Transverse colon (tissue), 4 donors: ENCODE results near the gene CDC14B. TPM values are rescaled to one million over a fixed set of nuclear protein-coding genes. Genes with fewer than 3 reads are reported as not detected.

ENCODE experiments used
- DNase-seq: peaks from one replicate; pipeline ENCODE4 v3.0.0-alpha.2; 2019
- H3K27ac ChIP-seq, 4 donors: fragments of 200-600 bp; sonication (generic); 2 replicates each; pipeline ENCODE4 v1.5.1; 2016 to 2018; ENCODE audit warnings: inconsistent platforms in 4 of 4
- H3K27me3 ChIP-seq: fragments of 200-600 bp; sonication (generic); 2 replicates; pipeline ENCODE4 v1.5.1; 2017; ENCODE audit warnings: inconsistent platforms
- H3K36me3 ChIP-seq, 4 donors: fragments of 200-600 bp; sonication (generic); 2 replicates each; pipeline ENCODE4 v1.5.1; 2017 to 2019; ENCODE audit warnings: inconsistent platforms in 4 of 4
- H3K4me1 ChIP-seq, 4 donors: fragments of 200-600 bp; sonication (generic); 2 replicates each; pipeline ENCODE4 v1.5.1; 2017 to 2020; ENCODE audit warnings: inconsistent platforms in 4 of 4
- H3K4me3 ChIP-seq, 4 donors: fragments of 200-600 bp; sonication (generic); 1 replicate in 1 of 4; 2 replicates in 3 of 4; pipeline versions ENCODE4 v1.5.1 to v1.6.1; 2017 to 2019; ENCODE audit warnings: inconsistent platforms in 4 of 4
- H3K9me3 ChIP-seq, 2 donors: fragments of 200-600 bp; sonication (generic); 2 replicates each; pipeline ENCODE4 v1.5.1; 2017 to 2019; ENCODE audit warnings: inconsistent platforms in 2 of 2
- EP300 ChIP-seq: sonication (generic); formaldehyde crosslinking; IDR thresholded peaks from one replicate; pipeline ENCODE4 v1.6.1; 2017; ENCODE audit warnings: antibody characterized with exemption, low read depth
- POLR2A ChIP-seq: fragments of 450-650 bp; IDR thresholded peaks from one replicate; pipeline ENCODE4 v1.6.1; 2016; ENCODE audit warnings: antibody characterized with exemption, mild to moderate bottlenecking, moderate library complexity
- POLR2AphosphoS5 ChIP-seq, 3 donors: sonication (generic); formaldehyde crosslinking; IDR thresholded peaks; one replicate each; pipeline ENCODE4 v1.6.1; 2016; ENCODE audit warnings: antibody characterized with exemption in 3 of 3
- WGBS, 2 donors: methylation state at CpG; one replicate each; pipeline ENCODE4 v1.1.5; 2018; ENCODE audit warnings: low coverage in 1 of 2; 5-methylcytosine and 5-hydroxymethylcytosine counted together
- in situ Hi-C, 4 donors: fragments of 200-750 bp; cut with MboI; loops; one replicate each; pipeline versions ENCODE4 v1.15.0 to v1.15.1; 2017; ENCODE audit warnings: low sequenced_read_pairs in 3 of 4, low pct_ligation_motif_present in 1 of 4, low pct_unique_long_range_greater_than_20kb in 1 of 4
- intact Hi-C: fragments of 100-400 bp; cut with DNase I; formaldehyde crosslinking; loops from one replicate; pipeline ENCODE4 v1.15.1; 2023; ENCODE audit warnings: low total_unique reads
- total RNA-seq, 4 donors: library from RNA; depleted of rRNA; stranded (reverse); fragments of >200 nt; gene quantifications; one replicate each; pipeline ENCODE4 v1.1.0, GENCODE V29; 2016
- TF ChIP-seq, protein P1 (sequence below), 5 experiments: fragments of 200-600 bp in 3 of 5; fragments of 450-650 bp in 2 of 5; sonication (generic) in 3 of 5; IDR thresholded peaks; 1 replicate in 2 of 5; 2 replicates in 3 of 5; pipeline ENCODE4 v1.5.1; 2016 to 2017; ENCODE audit warnings: antibody characterized with exemption in 5 of 5, inconsistent platforms in 3 of 5, mild to moderate bottlenecking in 2 of 5, moderate library complexity in 1 of 5

Gene CDC14B
- total RNA-seq, 4 donors from 2014 or later: 18.0 to 22.3 (median 20.9) TPM

DNA sequence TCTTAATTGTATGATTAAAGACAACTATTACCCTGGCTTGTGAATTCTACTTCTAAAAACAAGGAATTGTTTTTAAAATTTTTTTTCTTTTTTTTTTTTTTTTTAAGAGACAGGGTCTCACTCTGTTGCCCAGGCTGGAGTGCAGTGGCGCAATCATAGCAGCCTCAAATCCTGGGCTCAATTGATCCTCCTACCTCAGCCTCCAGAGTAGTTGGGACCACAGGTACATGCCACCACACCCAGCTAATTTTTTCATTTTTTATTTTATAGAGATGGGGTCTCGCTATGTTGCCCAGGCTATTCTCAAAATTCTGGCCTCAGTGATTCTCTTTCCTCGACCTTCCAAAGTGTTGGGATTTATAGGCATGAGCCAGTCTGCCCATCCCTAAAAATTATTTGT, 107.4 kb downstream of the CDC14B start:
- no peak overlapping the region for H3K27ac ChIP-seq
- no peaks in the 10 kb centered on the region for H3K36me3 ChIP-seq
- H3K4me1 ChIP-seq: no peaks in the 10 kb centered on the region
- WGBS, 2 donors: 90 to 94% methylated on average over 3 of the region's 3 CpGs
- TF ChIP-seq EP300: no peak
- no peak for TF ChIP-seq POLR2A
- TF ChIP-seq, protein P1, sequence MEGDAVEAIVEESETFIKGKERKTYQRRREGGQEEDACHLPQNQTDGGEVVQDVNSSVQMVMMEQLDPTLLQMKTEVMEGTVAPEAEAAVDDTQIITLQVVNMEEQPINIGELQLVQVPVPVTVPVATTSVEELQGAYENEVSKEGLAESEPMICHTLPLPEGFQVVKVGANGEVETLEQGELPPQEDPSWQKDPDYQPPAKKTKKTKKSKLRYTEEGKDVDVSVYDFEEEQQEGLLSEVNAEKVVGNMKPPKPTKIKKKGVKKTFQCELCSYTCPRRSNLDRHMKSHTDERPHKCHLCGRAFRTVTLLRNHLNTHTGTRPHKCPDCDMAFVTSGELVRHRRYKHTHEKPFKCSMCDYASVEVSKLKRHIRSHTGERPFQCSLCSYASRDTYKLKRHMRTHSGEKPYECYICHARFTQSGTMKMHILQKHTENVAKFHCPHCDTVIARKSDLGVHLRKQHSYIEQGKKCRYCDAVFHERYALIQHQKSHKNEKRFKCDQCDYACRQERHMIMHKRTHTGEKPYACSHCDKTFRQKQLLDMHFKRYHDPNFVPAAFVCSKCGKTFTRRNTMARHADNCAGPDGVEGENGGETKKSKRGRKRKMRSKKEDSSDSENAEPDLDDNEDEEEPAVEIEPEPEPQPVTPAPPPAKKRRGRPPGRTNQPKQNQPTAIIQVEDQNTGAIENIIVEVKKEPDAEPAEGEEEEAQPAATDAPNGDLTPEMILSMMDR (IDR thresholded peaks at IDR 0.05): no peak
- no peak for TF ChIP-seq POLR2AphosphoS5 (IDR thresholded peaks at IDR 0.05)
- DNase-seq: no peak
- H3K9me3 ChIP-seq: no peaks in the 10 kb centered on the region
- H3K27me3 ChIP-seq: no peaks in the 10 kb centered on the region
- intact Hi-C loops: no loop called here
- in situ Hi-C loops: no loop called here
- no peak overlapping the region for H3K4me3 ChIP-seq

DNA sequence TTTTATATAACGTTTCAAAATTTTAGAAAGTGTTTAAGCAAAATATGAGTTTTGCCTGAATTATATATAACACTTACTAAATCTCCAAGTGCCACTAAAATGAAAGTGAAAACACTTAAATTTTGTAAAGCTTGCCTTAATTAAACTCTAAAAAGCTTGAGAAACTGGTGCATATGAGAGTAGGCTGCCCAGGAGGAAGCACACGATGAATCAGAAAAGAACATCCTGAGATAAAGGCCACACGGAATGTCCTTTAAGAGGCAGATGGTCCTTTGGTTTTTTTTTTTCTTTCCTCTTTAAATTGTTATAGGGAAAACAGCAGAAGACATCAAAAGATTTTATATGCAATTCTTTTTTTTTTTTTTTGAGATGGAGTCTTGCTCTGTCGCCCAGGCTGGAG, 109.4 kb downstream of the CDC14B start:
- intact Hi-C loops (no loop called here), in situ Hi-C loops (no loop called here)
- H3K4me3 ChIP-seq: no peak overlapping the region
- DNase-seq: no peak
- TF ChIP-seq POLR2A: no peak
- TF ChIP-seq, protein P1 (IDR thresholded peaks at IDR 0.05): no peak
- TF ChIP-seq POLR2AphosphoS5 (IDR thresholded peaks at IDR 0.05): no peak
- no peak for TF ChIP-seq EP300
- 77 to 87% methylated on average over 3 to 4 of the region's 4 CpGs for WGBS, 2 donors
- H3K4me1 ChIP-seq: no peaks in the 10 kb centered on the region
- no peaks in the 10 kb centered on the region for H3K27me3 ChIP-seq
- H3K36me3 ChIP-seq: no peaks in the 10 kb centered on the region
- no peaks in the 10 kb centered on the region for H3K9me3 ChIP-seq
- H3K27ac ChIP-seq: no peak overlapping the region

DNA sequence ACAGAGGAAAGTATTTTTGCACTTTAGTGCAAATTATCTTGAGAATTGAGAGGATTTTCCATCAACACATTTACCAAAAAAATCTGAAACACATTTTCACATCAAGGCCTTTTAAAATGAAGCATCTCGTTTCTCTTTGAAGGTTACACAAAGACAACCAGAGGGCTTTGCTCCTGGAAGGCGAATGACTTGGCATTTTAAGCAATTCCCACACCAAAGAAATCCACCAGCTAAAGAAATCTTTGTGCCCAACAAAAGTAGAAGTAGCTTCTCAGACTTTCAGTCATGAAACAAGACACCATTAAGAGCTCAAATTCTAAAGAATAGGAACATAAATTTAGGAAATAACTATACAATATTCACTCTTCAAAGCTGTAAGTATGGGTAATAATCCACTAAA, 109.8 kb downstream of the CDC14B start:
- in situ Hi-C loops: no loop called here
- Histone ChIP-seq H3K27ac (no peak overlapping the region), H3K4me1 (no peaks in the 10 kb centered on the region), H3K27me3 (no peaks in the 10 kb centered on the region), H3K36me3 (no peaks in the 10 kb centered on the region), H3K4me3 (no peak overlapping the region), H3K9me3 (no peaks in the 10 kb centered on the region)
- TF ChIP-seq, protein P1 (IDR thresholded peaks at IDR 0.05): no peak
- no peak for TF ChIP-seq EP300
- no peak for TF ChIP-seq POLR2AphosphoS5 (IDR thresholded peaks at IDR 0.05)
- no peak for TF ChIP-seq POLR2A
- no peak for DNase-seq
- intact Hi-C loops: no loop called here
- WGBS, 2 donors: 80% methylated on average over 1 to 2 of the region's 2 CpGs

DNA sequence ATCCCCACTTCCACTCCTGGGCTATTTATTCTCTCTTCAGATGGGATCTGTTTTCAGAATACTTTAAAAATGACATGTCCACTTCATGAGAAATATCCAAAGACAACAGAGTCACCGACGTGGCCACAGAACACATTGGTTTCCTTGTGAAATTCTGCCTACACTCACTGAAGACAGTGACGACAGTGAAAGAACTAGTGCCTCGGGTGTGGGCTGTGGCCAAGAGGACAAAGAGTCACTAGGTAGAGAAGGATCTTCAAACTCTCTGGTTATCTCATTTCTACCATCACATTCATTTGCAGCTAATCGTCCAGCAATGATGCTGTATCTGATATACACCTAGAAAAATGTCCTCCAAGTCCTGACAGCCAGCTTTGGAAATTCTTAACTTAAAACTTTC, 110.6 kb downstream of the CDC14B start:
- no peaks in the 10 kb centered on the region for H3K36me3 ChIP-seq
- intact Hi-C loops (no loop called here), in situ Hi-C loops (no loop called here)
- TF ChIP-seq, protein P1 (IDR thresholded peaks at IDR 0.05): no peak
- H3K27ac ChIP-seq: no peak overlapping the region
- WGBS, 2 donors: 80 to 93% methylated on average over 2 to 5 of the region's 5 CpGs
- no peaks in the 10 kb centered on the region for H3K27me3 ChIP-seq
- H3K4me3 ChIP-seq: no peak overlapping the region
- no peaks in the 10 kb centered on the region for H3K9me3 ChIP-seq
- DNase-seq: no peak
- H3K4me1 ChIP-seq: no peaks in the 10 kb centered on the region
